Stimulated activated CD8-positive, alpha-beta memory T cell treated with anti-CD3 and anti-CD28 coated beads, Interleukin-4, amount 100 ng/mL, for 48 hours (primary cell): Measurements from ENCODE around the gene DDX60.
A peak's percentile ranks its signal among the peaks of the same experiment; 100 is the strongest.
"Not testable (repeated sequence)": the region's sequence is repeated elsewhere in the genome, so short reads cannot be mapped to it uniquely, and the experiment has no call there.

Source experiments
- DNase-seq: peaks from one replicate; pipeline ENCODE4 v3.0.0-alpha.2; 2020

The DDX60 gene

DNA sequence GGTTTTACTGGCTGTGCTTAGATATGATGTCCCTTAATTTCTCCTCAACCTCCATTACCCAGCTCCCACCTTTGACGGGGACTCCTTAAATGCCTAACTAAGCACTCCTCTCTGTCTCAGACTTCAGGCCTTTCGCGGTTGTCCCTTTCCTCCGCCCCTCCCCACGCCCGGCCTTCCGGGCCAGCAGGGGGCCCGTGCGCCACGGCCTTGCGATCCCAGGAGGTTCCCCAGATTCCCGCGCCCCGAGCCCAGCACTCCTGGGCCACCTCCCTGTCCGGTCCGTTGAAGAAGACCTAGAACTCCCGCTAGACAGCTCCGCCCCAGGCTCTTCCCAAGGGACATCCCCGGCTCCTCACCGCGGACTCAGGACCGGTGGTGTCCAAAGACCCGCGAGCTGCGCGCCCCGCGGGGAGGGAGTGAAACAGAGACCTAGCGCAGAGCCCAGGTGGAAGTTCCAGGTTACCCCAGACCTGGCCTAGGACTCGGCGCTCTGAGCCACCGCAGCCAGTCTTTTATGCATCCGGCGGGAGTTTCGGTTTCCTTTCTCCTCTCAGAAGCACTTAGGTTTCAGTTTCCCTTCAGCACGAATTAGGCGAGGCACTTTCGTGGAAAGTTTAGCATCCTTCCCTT, at the start of gene DDX60:
TSS of gene DDX60 (minus strand) at position 487 of the 630 bp plus-strand sequence. CDS start 7,493 bp downstream, outside the sequence.
- peak; percentile 83 for DNase-seq

- no peak for DNase-seq
Measured at GRCh38 chr4:168367065-168367464, 48.5 kb upstream of the DDX60 start.

- DNase-seq: no peak
Measured at GRCh38 chr4:168362025-168362401, 43.5 kb upstream of the DDX60 start.

DNA sequence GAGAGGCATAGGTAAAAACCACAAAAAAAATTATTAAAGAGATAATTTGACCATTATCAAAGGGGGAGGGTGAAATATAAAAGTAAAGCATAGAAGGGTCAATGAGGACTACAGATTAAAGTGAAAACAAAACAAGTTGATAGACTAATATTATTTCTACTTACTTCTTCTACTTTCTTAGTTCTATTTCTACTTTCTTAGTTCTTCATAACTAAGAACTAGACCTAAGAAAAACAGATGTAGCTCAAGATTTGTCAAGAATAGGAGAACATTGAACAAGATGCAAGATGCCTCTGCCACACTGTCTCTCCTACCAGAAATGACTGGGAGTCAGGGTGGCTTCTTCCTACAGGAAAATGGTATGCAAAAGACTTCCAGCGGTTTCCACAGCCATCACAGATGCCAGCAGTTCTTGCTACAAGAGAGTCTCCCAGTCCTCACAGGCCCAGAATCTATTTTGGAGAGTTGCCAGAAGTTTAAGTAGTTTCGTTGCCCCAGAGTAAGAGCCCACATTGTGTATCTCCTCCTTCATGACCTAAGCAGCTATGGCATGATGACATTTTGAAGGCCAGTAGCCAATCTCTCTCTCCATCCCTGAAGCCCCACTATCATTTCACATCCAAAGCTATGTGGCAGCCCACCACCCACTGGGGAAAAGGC, 42.9 kb upstream of the DDX60 start:
- DNase-seq: no peak

- no peak for DNase-seq
Measured at GRCh38 chr4:168360271-168360670, 41.7 kb upstream of the DDX60 start.

GRCh38 chr4:168357941-168358340, 39.4 kb upstream of the DDX60 start:
- no peak for DNase-seq

DNA sequence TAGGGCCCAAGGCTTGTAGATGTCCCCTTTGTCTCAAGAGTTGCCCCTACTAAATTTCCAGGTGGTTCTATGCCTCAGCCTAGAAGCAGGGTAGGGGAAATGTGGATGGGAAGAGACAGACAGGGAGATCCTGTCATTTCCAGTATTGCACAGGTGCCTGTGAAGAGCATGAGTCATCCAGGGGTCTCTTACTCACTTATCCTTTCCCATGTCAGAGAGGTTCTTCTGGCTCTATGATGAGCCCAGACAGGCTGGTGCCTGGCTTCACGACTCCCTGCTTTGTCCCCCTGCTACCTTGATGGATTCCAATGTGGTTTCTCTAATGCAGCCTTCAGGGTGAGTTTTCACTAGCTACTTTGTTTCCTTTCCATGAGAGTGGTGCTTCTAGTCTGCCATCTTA, 35.2 kb upstream of the DDX60 start:
- DNase-seq: no peak

DNA sequence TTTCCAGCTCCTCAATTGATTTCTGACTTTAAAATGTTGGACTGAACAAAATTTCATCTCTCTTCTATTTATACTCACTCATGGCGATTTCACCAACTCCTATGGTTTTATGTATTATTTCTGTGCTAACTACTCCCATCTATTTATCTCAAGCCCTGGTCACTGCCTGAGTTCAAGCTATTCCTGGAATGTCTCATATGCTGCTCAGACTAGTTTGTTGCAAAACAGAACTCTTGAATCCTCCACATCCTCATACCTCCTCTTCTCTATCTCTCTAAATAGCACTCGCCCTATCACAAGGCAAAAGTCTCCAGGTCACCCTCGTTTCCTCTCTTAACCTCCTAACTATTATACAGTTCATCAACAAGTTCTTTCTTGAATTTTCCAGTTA, 19.0 kb upstream of the DDX60 start:
- no peak for DNase-seq

- no peak for DNase-seq
Measured at GRCh38 chr4:168336837-168337549, 18.4 kb upstream of the DDX60 start.

GRCh38 chr4:168335621-168336020, 17.1 kb upstream of the DDX60 start:
- no peak for DNase-seq

- no peak for DNase-seq
Measured at GRCh38 chr4:168334053-168334452, 15.5 kb upstream of the DDX60 start.

- DNase-seq: not testable (repeated sequence)
Measured at GRCh38 chr4:168330575-168330974, 12.0 kb upstream of the DDX60 start.

DNA sequence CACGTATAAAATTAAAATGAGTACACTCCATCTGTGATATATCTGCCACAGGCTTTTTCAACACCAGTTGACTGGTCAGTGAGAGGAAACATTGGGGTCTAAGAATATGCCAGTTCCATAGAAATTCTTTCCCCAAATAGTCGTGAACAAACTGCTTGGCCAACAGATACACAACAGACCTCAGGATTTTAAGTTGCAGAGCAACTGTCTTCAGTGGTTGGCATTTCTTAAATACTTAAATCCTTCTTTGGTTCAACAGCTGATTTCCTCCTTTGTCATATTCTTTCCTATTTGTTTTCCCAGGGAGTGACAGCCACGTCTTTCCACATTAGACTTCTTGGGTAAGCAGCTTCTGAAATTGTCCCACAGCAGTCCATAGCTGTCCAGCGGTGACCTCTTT, 7.0 kb upstream of the DDX60 start:
- no peak for DNase-seq

DNA sequence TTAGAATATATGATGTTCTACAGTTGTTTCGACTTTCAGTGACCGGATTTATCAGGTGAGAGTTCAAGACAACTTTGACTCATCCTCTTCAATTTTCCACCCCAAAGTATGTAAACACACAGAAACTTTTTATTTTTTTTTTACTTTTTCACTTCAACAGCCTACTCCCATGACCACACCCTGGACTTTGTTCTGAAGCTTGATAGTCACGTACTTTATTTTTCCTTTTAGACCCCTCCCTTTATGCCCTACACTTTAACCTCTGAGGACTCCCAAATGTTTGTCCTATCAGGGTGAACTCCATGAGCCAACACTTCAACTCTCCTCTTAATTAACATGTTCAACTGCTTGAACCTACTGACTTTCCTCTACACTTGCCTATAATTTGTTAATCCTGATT, 2.5 kb upstream of the DDX60 start:
- DNase-seq: no peak

- DNase-seq: no peak
Measured at GRCh38 chr4:168319486-168320019, 1.0 kb upstream of the DDX60 start.

DNA sequence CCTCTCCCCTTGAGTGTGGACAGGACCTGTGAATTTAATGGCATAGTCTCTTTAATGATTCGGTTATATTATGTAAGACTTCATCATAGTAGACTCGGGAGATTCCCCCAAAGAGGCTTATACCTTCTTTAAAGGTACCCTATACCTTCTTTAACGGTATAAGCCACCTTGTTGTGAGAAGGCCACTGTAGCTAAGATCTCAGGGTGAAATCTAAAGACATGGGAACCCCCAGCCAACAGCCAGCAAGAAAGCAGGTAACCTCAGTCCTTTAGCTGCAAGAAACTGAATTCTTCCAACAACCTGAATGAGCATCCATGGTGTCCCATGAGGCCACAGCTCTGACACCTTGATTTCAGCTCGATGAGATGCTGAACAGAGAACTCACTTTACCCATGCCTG, 931 bp downstream of the DDX60 start:
- DNase-seq: no peak

DNA sequence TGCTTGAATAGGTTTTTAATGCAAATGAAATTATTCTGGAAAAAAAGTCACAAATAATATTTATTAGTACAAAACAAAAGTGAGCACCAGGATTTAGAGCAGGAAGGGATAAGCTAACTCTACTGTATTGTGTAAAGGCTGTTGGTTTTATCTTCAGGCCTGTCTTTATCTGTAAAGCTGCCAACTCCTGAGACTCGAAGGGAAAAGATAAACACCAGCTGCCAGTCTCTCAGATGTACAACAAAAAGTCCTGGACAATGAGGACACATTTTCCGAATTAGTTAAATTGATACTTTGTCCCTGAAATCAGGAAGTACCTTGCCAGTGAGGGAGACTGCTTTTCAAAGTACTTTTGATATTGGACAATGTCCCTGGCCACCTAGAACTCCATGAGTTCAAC, 8.8 kb downstream of the DDX60 start:
- DNase-seq: no peak

DNA sequence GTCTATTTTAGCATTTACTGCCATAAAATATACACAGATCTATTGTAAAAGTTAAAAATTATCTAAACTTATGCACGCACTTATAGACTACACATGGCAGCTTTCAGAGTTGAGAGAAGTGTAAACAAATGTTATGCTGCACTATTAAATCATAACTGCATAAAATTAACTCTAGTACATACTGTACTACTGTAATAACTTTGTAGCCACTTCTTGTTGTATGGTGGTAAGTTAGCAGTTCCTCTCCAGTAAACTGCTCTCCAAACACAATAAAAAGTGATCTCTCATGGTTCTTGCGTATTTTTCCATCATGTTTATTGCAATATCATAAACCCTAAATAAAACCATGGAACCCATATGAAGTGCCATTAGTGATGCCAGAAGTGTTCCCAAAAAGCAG, 9.6 kb downstream of the DDX60 start:
- no peak for DNase-seq

- no peak for DNase-seq
Measured at GRCh38 chr4:168306476-168306875, 12.1 kb downstream of the DDX60 start.

GRCh38 chr4:168304744-168305459, 13.7 kb downstream of the DDX60 start:
- DNase-seq: no peak

DNA sequence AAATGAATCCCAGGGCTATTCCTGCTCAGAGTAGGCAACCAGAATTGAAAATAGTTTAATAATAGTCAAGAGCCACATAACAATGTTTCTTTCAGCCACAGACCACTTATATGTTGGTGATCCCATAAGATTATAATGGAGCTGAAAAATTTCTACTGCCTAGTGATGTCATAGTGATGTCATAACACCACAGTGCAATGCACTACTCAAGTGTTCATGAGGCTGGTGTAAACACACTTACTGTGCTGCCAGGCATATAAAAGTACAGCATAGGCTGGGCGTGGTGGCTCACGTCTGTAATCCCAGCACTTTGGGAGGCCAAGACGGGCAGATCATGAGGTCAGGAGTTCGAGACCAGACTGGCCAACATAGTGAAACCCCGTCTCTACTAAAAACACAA, 15.1 kb downstream of the DDX60 start:
- DNase-seq: not testable (repeated sequence)

DNA sequence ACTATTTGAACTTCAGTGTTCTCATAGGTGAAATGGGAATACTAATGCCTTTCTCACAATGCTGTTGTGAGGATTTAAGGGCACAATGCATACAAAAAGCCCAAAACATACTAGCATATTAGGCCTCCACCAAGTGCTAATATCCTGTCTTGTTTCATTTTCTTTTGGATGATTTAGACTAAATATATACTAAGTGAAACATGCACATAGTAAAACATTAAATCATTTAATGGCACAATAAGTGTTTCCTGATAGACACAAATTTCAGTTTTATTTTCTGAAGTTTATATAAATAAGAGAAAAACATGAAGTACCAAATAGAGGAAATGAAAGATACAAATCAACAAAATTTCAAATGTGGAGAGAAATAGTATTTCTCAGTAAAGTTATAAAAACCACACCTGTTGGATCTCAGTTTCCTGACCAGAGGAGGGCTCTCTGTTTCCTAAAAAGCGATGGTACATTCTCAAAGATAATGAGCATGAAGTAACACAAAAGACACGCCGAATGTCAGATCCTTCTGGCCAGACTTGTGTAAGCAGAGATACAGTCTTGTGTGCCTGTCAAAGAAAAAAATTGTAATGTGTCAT, 25.1 kb downstream of the DDX60 start:
- no peak for DNase-seq

GRCh38 chr4:168291242-168291641, 27.3 kb downstream of the DDX60 start:
- DNase-seq: no peak
